A549 treated with dexamethasone at 1 μM for 4 hours (cell line): Measurements from ENCODE around the gene OR10J1. TPM values are rescaled to one million over a fixed set of nuclear protein-coding genes. Genes with fewer than 3 reads are reported as not detected.

Source experiments
- total RNA-seq: library from RNA; stranded (reverse); fragments of 200-300 nt; extraction: Qiagen RNA extraction; gene quantifications from 5 replicates; pipeline ENCODE4 v1.2.3, GENCODE V29; 2022

The OR10J1 gene, protein sequence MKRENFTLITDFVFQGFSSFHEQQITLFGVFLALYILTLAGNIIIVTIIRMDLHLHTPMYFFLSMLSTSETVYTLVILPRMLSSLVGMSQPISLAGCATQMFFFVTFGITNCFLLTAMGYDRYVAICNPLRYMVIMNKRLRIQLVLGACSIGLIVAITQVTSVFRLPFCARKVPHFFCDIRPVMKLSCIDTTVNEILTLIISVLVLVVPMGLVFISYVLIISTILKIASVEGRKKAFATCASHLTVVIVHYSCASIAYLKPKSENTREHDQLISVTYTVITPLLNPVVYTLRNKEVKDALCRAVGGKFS
- total RNA-seq, result not detected in 5 replicates

DNA sequence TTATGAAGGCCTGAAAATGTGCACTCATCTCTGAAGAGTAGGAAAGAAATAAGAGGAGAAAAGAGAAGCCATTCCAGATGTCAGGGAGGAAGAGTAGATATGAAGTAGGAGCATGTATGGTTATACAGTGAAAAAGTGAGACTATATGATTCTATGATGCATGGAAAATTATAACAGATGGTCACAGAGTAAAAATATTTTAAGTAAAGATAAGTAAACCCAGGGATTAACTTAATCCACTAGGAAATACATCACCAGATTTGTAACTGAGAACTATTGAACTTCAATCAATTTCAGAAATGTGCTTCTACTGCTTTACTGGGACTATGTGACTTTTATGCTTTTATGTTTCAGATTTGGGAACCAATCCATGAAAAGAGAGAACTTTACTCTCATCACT, at the start of gene OR10J1:
TSS of gene OR10J1 (plus strand) at position 301 of the 400 bp plus-strand sequence. CDS start at position 371, 70 bp downstream.

DNA sequence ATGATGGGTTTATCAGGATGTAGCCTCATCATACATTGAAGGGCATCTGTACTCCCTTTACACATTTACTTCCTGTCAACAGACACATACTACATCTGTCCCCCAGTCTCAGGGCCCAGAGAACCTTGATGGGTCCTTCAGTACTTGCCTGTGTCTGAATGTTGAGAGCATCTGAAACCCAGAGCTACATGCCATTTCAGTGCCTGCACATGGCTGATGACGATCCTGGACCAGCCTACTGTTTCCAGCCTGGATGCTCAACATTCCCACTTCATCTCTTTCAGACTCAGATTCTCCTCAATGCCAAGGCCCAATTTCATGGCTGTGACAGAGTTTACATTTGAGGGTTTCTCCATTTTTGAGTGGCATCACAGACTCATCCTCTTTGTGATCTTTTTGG, 7.6 kb upstream of the OR10J1 start, which contains the start of gene OR10J4:
TSS of gene OR10J4 (plus strand) at position 301 of the 400 bp plus-strand sequence.

Other genes starting within 250 kb of the OR10J1 start
- 0.05 to 0.20 TPM (median 0.07 TPM) in 3 of 5 replicates, not detected in the others for gene ACKR1, start 234.8 kb upstream of the OR10J1 start, total RNA-seq
- gene FCER1A, start 137.4 kb upstream of the OR10J1 start, total RNA-seq, result 0.11 TPM in 1 of 5 replicates, not detected in the others
- not detected in 5 replicates for gene OR10J4, start 7.5 kb upstream of the OR10J1 start, total RNA-seq
- gene OR10J5, start 96.3 kb downstream of the OR10J1 start, total RNA-seq, result not detected in 5 replicates
- 0.08 TPM in 1 of 5 replicates, not detected in the others for gene APCS, start 148.1 kb downstream of the OR10J1 start, total RNA-seq